Measurements from ENCODE around the gene ZCCHC2.

Gene ZCCHC2

GRCh38 chr18:62522504-62523254 lies at the start of gene ZCCHC2:
Gene ZCCHC2 (plus strand): TSS chr18:62523025. CDS start chr18:62523425, 400 bp downstream.
- H3K4me3 ChIP-seq (ENCODE audit: low read length) = peak within 1 kb of the TSS; percentile 75
- no peak for TF ChIP-seq CTCF (IDR thresholded peaks at IDR 0.05; ENCODE audit: insufficient read depth, low read depth, low read length, missing control alignments)
- peak; percentile 99 for DNase-seq (ENCODE audit: low read depth)

- H3K4me3 ChIP-seq (ENCODE audit: low read length) = no peak overlapping the region
- no peak for TF ChIP-seq CTCF (IDR thresholded peaks at IDR 0.05; ENCODE audit: insufficient read depth, low read depth, low read length, missing control alignments)
- no peak for DNase-seq (ENCODE audit: low read depth)
These were observed 43.3 kb upstream of the ZCCHC2 start for GRCh38 chr18:62479574-62479973.

- no peak for DNase-seq (ENCODE audit: low read depth)
- H3K4me3 ChIP-seq (ENCODE audit: low read length) = no peak overlapping the region
- TF ChIP-seq CTCF (IDR thresholded peaks at IDR 0.05; ENCODE audit: insufficient read depth, low read depth, low read length, missing control alignments) = no peak
These were observed 41.9 kb upstream of the ZCCHC2 start for GRCh38 chr18:62480927-62481326.

- no peak for DNase-seq (ENCODE audit: low read depth)
- H3K4me3 ChIP-seq (ENCODE audit: low read length) = no peak overlapping the region
- no peak for TF ChIP-seq CTCF (IDR thresholded peaks at IDR 0.05; ENCODE audit: insufficient read depth, low read depth, low read length, missing control alignments)
These were observed 37.9 kb upstream of the ZCCHC2 start for GRCh38 chr18:62484941-62485340.

- DNase-seq (ENCODE audit: low read depth) = peak; percentile 98
These were observed 37.1 kb upstream of the ZCCHC2 start for GRCh38 chr18:62485684-62486083.

GRCh38 chr18:62486290-62486964 lies 36.4 kb upstream of the ZCCHC2 start:
- H3K4me3 ChIP-seq (ENCODE audit: low read length) = no peak overlapping the region
- peak; percentile 98 for DNase-seq (ENCODE audit: low read depth)
- no peak for TF ChIP-seq CTCF (IDR thresholded peaks at IDR 0.05; ENCODE audit: insufficient read depth, low read depth, low read length, missing control alignments)

More at GRCh38 chr18:62485684-62486083, 37.1 kb upstream of the ZCCHC2 start:
- no peak for TF ChIP-seq CTCF (IDR thresholded peaks at IDR 0.05; ENCODE audit: insufficient read depth, low read depth, low read length, missing control alignments)
- H3K4me3 ChIP-seq (ENCODE audit: low read length) = no peak overlapping the region
